ENCODE measurements around the gene MAPKAPK2.
"Not testable (repeated sequence)": the region's sequence is repeated elsewhere in the genome, so short reads cannot be mapped to it uniquely, and the experiment has no call there.

The MAPKAPK2 gene

DNA sequence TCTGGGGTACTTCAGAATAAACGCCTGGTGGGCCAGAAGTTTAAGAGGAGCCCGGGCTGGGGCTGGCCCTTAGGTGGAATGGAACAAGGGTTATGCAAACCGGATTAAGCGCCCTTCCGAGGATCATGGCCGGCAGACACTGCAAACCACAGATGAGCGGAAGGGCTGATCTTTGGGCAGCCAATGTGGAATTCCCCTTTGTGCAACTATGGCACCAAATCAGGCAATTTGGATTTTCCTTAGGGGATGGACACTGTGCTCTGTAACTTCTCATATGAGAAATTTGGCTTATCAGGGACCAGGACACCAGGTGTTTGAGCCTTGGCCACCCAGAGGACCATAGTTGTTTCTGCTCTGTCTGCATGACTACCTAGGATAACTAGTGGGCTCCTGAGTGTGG lies 93.3 kb downstream of the MAPKAPK2 start:
- DNase-seq (ENCODE audit: low read depth): no peak

DNA sequence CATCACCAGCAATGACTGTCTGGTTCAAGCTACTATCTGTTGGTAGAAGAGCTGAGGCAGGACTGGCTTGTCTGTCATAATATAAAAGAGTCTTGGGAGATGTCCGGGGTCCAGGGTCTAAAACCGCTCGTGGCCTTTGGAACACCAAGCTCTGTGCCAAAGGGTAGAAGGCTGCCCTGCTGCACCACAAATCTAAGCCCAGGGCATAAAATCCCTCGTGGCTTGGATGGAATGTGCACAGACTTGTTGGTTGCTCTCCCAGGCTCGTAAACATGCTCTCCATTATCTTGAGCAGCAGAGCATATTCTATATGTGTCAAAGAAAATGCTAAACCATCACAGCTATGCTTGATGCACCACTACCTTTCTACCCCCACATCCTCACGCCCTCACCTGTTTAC lies 94.2 kb downstream of the MAPKAPK2 start:
- not testable (repeated sequence) for DNase-seq (ENCODE audit: low read depth)

GRCh38 chr1:206779638-206780037 lies 94.9 kb downstream of the MAPKAPK2 start:
- no peak for DNase-seq (ENCODE audit: low read depth)

GRCh38 chr1:206782448-206782847 lies 97.7 kb downstream of the MAPKAPK2 start:
- DNase-seq (ENCODE audit: low read depth): no peak

DNA sequence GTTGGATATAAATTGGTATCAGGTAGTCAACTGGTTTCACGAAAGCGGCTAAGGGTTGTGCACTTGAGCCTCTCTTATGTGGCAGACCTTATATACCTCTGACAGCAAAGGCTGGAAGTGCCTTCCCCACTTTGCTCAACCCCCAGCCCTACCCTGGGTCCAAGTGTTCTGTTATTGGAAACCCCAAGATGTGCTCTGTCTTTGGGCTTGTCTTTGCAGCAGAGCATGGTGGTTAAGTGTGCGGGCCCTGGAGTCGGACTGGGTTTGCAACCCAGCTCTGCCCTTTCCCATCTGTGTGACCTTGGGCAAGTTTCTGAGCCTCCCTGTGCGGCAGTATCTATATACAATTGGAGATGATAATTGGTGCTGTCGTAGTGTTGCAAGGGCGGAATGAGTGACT lies 98.8 kb downstream of the MAPKAPK2 start:
- DNase-seq (ENCODE audit: low read depth): no peak
